HG02943 (cell line): ENCODE measurements around the gene GVQW3.
A peak's percentile ranks its signal among the peaks of the same experiment; 100 is the strongest.

Source experiments
- ATAC-seq: cut with Tn5 transposase; IDR thresholded peaks from one replicate; pipeline ENCODE4 v1.9.1; 2021; ENCODE audit warnings: mild to moderate bottlenecking, low read depth, moderate library complexity; ENCODE audit not compliant: unreplicated experiment

GVQW3 gene

GRCh38 chr11:76380977-76381719, at the start of gene GVQW3, which contains the start of gene THAP12:
GVQW3 (plus strand) TSS chr11:76381323; CDS start chr11:76381829, 506 bp downstream.
THAP12 (minus strand) TSS chr11:76381132; CDS start chr11:76380836, 296 bp downstream.
- peak; percentile 67 for ATAC-seq

GRCh38 chr11:76334826-76335389, 46.2 kb upstream of the GVQW3 start:
- no peak for ATAC-seq

DNA sequence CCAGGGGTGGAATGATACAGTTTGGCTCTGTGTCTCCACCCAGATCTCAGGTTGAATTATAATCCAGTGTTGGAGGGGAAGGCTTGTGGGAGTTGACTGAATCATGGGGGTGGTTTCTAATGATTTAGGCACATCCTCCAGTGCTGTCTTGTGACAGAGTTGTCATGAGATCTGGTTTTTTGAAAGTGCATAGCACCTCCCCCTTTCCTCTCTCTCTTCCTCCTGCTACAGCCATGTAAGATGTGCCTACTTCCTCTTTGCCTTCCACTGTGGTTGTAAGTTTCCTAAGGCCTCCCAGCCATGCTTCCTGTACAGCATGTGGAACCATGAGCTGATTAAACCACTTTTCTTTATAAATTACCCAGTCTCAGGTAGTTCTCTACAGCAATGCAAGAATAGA, 45.3 kb upstream of the GVQW3 start:
- ATAC-seq: no peak

- no peak for ATAC-seq
Measured at GRCh38 chr11:76336597-76336996, 44.5 kb upstream of the GVQW3 start.

DNA sequence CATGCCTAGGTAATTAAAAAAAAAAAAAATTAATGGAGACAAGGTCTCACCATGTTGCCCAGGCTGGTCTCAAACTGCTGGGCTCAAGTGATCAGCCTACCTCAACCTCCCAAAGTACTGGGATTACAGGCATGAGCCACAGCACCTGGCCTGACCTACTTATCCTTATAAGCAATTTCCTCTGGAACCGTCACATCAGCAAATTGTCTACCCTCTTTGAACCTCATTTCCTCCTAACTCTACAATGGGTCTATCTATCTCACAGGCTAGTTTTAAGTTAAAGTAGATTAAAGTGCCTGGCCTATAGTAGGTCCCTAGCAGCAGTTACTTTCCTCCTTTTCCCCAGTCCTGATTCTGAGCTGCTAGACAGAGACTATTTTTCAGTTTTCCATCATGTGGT, 43.7 kb upstream of the GVQW3 start:
- ATAC-seq: no peak

DNA sequence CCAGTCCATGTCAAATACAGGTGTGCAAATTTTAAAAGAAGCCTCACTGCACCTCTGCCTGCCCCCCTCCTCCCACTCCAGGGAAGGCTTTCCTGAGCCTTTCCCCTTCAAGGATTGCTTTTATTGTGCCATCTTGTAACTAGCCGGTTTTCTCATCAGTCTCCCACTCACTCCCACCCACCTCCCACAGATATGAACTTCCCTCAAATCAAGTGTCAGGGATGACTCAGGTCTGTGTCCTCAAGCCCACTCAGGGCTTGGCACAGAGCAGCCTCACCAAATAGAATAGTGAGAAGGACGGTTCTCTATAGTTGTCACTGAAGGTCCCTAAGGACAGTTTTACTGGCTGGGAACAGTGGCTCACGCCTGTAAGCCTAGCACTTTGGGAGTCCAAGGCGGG, 43.2 kb upstream of the GVQW3 start:
- ATAC-seq: no peak

GRCh38 chr11:76339221-76339620, 41.9 kb upstream of the GVQW3 start:
- no peak for ATAC-seq

- no peak for ATAC-seq
Measured at GRCh38 chr11:76347466-76347865, 33.7 kb upstream of the GVQW3 start.

DNA sequence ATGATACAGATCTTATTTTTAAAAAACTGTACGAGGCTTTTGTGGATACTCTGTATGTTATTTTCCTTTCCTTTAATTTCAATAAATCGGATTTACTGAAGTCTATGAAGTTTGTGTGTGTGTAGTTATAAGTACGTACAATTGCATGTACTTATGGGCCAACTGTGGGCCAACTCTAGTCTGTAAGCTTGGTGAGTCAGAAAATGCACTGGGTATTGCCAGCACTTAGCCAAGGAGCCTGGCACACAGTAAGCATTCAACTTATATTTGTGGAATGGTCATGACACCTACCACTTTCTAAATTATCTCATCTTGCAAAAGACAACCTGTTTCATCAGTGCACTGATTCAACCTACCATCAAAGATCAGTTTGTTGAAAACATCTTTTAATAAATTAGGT, 32.8 kb upstream of the GVQW3 start:
- ATAC-seq: no peak

- ATAC-seq: no peak
Measured at GRCh38 chr11:76355172-76355571, 26.0 kb upstream of the GVQW3 start.

- no peak for ATAC-seq
Measured at GRCh38 chr11:76361374-76361773, 19.7 kb upstream of the GVQW3 start.

DNA sequence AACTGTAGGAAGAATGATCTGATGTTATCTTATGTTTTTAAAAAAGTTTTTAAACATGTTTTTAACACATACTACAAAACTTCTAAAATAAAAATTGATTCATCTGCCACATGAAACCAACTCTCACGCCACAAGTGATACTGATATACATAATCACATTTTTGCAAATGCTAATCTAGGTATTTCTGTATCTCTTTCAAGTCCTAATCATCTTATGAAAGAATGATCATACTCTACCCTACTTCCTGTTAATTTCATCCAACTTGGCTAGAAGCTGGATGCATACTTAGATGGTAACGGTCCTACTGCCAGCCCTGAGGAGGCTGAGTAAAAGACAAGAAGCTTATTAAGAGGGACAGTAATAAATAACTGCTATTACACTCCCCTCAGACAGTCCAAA, 19.3 kb upstream of the GVQW3 start:
- ATAC-seq: no peak

DNA sequence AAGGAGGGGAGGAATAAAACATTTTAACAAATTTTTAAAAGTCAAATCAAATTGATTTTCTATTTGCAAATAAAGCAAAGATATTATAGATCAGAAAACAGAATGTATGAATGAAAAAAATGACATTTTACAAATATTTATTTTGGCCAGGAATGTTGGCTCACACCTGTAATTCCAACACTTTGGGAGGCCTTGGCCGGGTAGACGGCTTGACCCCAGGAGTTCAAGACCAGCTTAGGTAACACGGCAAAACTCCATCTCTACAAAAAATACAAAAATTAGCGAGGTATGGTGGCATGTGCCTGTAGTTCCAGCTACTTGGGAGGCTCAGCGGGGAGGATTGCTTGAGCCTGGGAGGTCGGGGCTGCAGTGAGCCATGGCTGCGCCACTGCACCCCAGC, 18.4 kb upstream of the GVQW3 start:
- no peak for ATAC-seq

DNA sequence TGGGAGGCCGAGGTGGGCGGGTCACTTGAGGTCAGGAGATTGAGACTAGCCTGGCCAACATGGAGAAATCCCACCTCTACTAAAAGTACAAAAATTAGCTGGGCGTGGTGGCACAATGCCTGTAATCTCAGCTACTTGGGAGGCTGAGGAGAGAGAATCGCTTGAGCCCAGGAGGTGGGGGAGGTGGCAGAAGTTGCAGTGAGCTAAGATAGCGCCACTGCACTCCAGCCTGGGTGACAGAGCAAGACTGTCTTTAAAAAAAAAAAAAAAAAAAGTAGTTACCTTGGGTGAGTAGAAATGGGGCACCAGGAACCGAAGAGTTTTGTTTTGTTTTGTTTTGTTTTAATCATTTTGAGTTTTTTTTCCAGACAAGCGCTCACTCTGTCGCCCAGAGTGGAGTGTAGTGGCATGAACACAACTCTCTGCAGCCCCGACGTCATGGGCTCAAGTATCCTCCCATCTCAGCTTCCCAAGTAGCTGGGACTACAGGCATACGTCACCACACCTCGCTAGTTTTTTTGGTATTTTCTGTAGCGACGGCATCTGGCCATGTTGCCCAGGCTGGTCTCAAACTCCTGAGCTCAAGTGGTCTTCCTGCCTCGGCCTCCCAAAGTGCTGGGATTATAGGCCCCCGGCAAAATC, 16.0 kb upstream of the GVQW3 start:
- no peak for ATAC-seq

DNA sequence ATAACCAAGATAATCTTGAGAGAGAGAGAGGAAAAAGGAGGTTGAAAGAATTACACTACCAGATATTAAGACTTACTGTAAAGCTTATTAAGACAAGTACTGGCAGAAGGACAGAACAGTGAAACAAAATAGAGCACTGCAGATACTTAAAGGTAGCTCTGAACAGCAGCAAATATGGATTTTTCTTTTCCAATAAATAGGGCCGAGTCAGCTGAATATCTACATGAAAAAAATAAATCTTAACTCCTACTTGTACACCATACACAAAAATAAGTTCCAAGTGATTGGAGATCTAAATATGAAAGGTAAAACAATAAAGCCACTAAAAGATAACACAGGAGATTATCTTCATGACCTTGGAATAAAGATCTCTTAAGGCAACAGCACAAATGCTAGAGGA, 12.6 kb upstream of the GVQW3 start:
- ATAC-seq: no peak

DNA sequence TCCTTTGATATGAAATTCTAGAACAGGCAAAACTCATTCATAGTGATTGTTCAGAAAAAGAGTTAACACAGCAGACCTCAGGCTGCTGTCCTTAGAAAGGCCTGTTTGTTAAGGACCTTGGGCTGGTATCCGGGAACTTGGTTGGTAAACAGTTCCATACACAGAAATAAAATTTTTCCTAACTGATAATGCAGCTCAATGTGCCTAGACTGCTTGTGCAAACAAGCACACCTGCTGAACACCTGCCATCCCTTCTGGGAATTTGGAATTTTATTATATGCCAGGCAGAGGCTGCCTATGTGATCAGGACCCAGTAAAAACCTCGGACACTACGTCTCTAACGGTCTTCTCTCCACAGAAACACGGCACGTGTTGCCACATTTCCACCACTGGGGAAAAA, 11.7 kb upstream of the GVQW3 start:
- no peak for ATAC-seq

GRCh38 chr11:76371170-76371569, 10.0 kb upstream of the GVQW3 start:
- ATAC-seq: no peak

- ATAC-seq: no peak
Measured at GRCh38 chr11:76376746-76377558, 4.2 kb upstream of the GVQW3 start.

DNA sequence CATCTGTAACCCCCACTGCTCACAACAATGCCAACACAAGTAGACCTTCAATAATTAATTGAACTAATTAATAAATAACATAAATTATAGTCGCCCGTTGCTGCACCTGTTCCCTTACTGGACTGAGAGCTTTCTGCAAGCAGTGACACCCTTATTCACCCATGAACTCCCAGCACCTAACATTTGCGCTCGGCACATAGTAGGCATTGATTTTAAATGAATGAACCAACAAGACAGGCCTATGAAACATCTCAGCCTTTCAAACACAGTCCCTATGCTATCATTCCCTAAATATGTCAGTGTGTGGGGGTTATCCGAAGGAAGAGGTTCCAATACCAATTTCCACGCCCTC, 1.3 kb upstream of the GVQW3 start:
- no peak for ATAC-seq

DNA sequence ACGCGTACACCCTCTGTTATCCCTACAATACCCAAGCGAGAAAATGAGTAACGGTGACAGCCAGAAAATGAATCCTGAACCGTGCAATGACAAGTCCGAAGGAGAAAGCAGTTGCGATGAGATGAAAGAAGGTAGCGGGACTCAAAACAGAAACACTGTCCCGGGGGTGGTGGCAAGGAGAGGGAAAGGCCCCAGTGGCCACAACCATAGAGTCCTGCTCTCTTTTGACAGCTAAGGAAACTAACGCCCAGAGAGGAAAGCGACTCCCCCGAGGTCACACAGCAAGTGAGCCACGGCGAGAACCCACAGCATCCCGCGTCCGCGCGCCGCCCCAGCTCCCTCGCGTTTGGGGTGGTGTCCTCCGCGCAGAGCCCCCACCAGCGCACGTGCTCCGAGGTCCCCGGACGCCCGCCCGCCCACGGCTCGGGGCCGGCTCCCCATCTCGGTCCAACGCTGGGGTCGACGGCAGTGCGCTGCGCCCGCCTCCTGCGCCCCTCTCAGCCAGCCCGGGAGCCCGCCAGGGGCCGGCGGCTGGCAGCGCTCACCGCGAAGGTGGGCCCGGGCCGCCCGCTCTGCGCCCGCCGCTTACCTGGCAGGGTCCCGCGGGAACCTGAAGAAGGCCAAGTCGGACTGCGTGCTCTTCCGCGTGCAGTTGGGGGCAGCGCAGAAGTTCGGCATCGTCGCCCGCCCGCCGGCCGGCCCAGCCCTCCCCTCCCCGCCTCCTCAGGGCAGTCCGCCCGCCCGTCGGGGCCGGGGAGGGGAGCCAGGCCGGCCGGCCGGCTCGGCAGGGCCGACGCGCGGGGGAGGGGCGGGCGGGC, 755 bp upstream of the GVQW3 start:
- ATAC-seq: peak; percentile 38
